Astrocyte (in vitro differentiated cells and primary cell): Measurements from ENCODE around the gene MYOG.

Source experiments
- CTCF ChIP-seq: IDR thresholded peaks from 2 replicates; pipeline ENCODE4 v1.5.1; 2011; ENCODE audit warnings: low read depth, mild to moderate bottlenecking, inconsistent platforms, low read length, moderate library complexity; ENCODE audit not compliant: insufficient read depth
- EZH2 ChIP-seq: IDR thresholded peaks from 2 replicates; pipeline ENCODE4 v1.6.1; 2012; ENCODE audit warnings: mild to moderate bottlenecking, low read length, inconsistent platforms; ENCODE audit not compliant: insufficient read depth

- no peak for TF ChIP-seq EZH2
- no peak for TF ChIP-seq CTCF
These were observed 36.1 kb downstream of the MYOG start for GRCh38 chr1:203049576-203050180.
